SK-N-SH (cell line): ENCODE measurements around the gene TDRD9. TPM values are rescaled to one million over a fixed set of nuclear protein-coding genes. Genes with fewer than 3 reads are reported as not detected.

Source experiments
- CTCF ChIA-PET: fragments of 300-600, 350-600 bp; formaldehyde crosslinking; extraction: SDS; loops from one replicate; lab custom pipeline; 2021; lab: Yijun Ruan, JAX
- POLR2A ChIA-PET: fragments of 350-600 bp; sonication (Branson Sonifier 250); formaldehyde crosslinking; extraction: SDS; loops from one replicate; lab custom pipeline; 2020; ENCODE audit warnings: antibody characterized with exemption, inconsistent platforms; lab: Yijun Ruan, JAX
- DNase-seq: peaks from one replicate; pipeline ENCODE4 v3.0.0; 2012
- H2AFZ ChIP-seq: fragments of 200-600 bp; sonication (generic); 2 replicates; pipeline ENCODE4 v1.8.1; 2016; ENCODE audit warnings: antibody characterized with exemption, mild to moderate bottlenecking, low read depth
- H3F3A ChIP-seq: fragments of 200-600 bp; sonication (generic); replicated peaks from 2 replicates; pipeline ENCODE3; 2016; ENCODE audit warnings: antibody characterized with exemption, mild to moderate bottlenecking; ENCODE audit not compliant: insufficient read depth
- H3K27ac ChIP-seq, 2 experiments: fragments of 200-500 bp in 1 of 2; fragments of 200-600 bp in 1 of 2; sonication (Bioruptor generic) in 1 of 2; sonication (generic), shearing (Covaris generic) in 1 of 2; 2 replicates each; pipeline versions ENCODE4 v1.5.1 to v1.6.1; 2014 to 2016; ENCODE audit warnings: low read depth in 2 of 2, inconsistent platforms in 1 of 2, low read length in 1 of 2, mild to moderate bottlenecking in 1 of 2, mixed read lengths in 1 of 2
- H3K27me3 ChIP-seq: fragments of 200-600 bp; sonication (generic), shearing (Covaris generic); 2 replicates; pipeline ENCODE4 v1.6.1; 2016; ENCODE audit warnings: mixed run types; ENCODE audit not compliant: insufficient read depth
- H3K36me3 ChIP-seq, 2 experiments: fragments of 200-500 bp in 1 of 2; fragments of 200-600 bp in 1 of 2; sonication (Bioruptor generic) in 1 of 2; sonication (generic) in 1 of 2; replicated peaks in 1 of 2; 2 replicates each; pipeline versions ENCODE3 to v1.5.1; 2014 to 2016; ENCODE audit warnings: low read length in 1 of 2, mild to moderate bottlenecking in 1 of 2; ENCODE audit not compliant: insufficient read depth in 2 of 2, control insufficient read depth in 1 of 2
- H3K4me1 ChIP-seq, 2 experiments: fragments of 200-500 bp in 1 of 2; fragments of 200-600 bp in 1 of 2; sonication (Bioruptor generic) in 1 of 2; sonication (generic), shearing (Covaris generic) in 1 of 2; 2 replicates each; pipeline versions ENCODE4 v1.5.1 to v1.6.1; 2014 to 2016; ENCODE audit warnings: low read depth in 1 of 2, low read length in 1 of 2, mixed run types in 1 of 2; ENCODE audit not compliant: insufficient read depth in 2 of 2, control insufficient read depth in 1 of 2
- H3K4me2 ChIP-seq: fragments of 200-600 bp; sonication (generic), shearing (Covaris generic); 2 replicates; pipeline ENCODE4 v1.6.1; 2017; ENCODE audit warnings: mixed run types
- H3K4me3 ChIP-seq, 2 experiments: fragments of 200-500 bp in 1 of 2; fragments of 200-600 bp in 1 of 2; sonication (Bioruptor generic) in 1 of 2; sonication (generic), shearing (Covaris generic) in 1 of 2; 2 replicates each; pipeline versions ENCODE4 v1.5.1 to v1.8.1; 2014 to 2016; ENCODE audit warnings: low read depth in 2 of 2, inconsistent platforms in 1 of 2, low read length in 1 of 2, mild to moderate bottlenecking in 1 of 2, mixed read lengths in 1 of 2, moderate library complexity in 1 of 2
- H3K79me2 ChIP-seq: fragments of 200-600 bp; sonication (generic); 2 replicates; pipeline ENCODE4 v1.8.1; 2017; ENCODE audit warnings: mild to moderate bottlenecking; ENCODE audit not compliant: insufficient read depth
- H3K9ac ChIP-seq: fragments of 200-600 bp; sonication (generic); 2 replicates; pipeline ENCODE4 v1.6.1; 2017; ENCODE audit warnings: mixed run types
- H3K9me2 ChIP-seq: fragments of 200-600 bp; sonication (generic); 2 replicates; pipeline ENCODE4 v1.6.1; 2017; ENCODE audit warnings: mixed run types
- H3K9me3 ChIP-seq: fragments of 200-600 bp; sonication (generic); 2 replicates; pipeline ENCODE4 v1.6.1; 2017; ENCODE audit warnings: mixed run types, mild to moderate bottlenecking, moderate library complexity
- H4K20me1 ChIP-seq: fragments of 200-600 bp; sonication (generic); 2 replicates; pipeline ENCODE4 v1.6.1; 2017; ENCODE audit warnings: mild to moderate bottlenecking, mixed run types; ENCODE audit not compliant: insufficient read depth
- CHD2 ChIP-seq: fragments of 150-350 bp; IDR thresholded peaks from 2 replicates; pipeline ENCODE4 v1.6.1; 2018; ENCODE audit warnings: low read length; ENCODE audit not compliant: partially characterized antibody
- EZH2phosphoT487 ChIP-seq: fragments of 200-600 bp; sonication (generic); IDR thresholded peaks from 2 replicates; pipeline ENCODE4 v1.6.1; 2017; ENCODE audit warnings: low read depth, mixed run types, mild to moderate bottlenecking, antibody characterized with exemption, moderate library complexity, borderline replicate concordance
- FOSL2 ChIP-seq: IDR thresholded peaks from 2 replicates; pipeline ENCODE4 v1.4.0; 2012; ENCODE audit warnings: low read depth, mild to moderate bottlenecking, moderate library complexity, borderline replicate concordance
- IRF3 ChIP-seq: fragments of 150-350 bp; IDR thresholded peaks from 2 replicates; pipeline ENCODE4 v1.6.1; 2016; ENCODE audit warnings: mild to moderate bottlenecking, low read depth, low read length
- NFIC ChIP-seq: IDR thresholded peaks from 2 replicates; pipeline ENCODE4 v1.4.0; 2012; ENCODE audit warnings: borderline replicate concordance
- POLR2AphosphoS5 ChIP-seq: IDR thresholded peaks from 2 replicates; pipeline ENCODE4 v1.6.1; 2012; ENCODE audit warnings: low read depth, low read length
- RAD21 ChIP-seq: IDR thresholded peaks from 2 replicates; pipeline ENCODE4 v1.6.1; 2012; ENCODE audit warnings: mild to moderate bottlenecking, low read length
- REST ChIP-seq: IDR thresholded peaks from 2 replicates; pipeline ENCODE4 v1.6.1; 2012; ENCODE audit warnings: mild to moderate bottlenecking, low read depth, low read length, moderate library complexity
- RXRA ChIP-seq: IDR thresholded peaks from 2 replicates; pipeline ENCODE4 v1.4.0; 2012; ENCODE audit warnings: low read depth, mild to moderate bottlenecking, borderline replicate concordance
- SIN3A ChIP-seq: IDR thresholded peaks from 2 replicates; pipeline ENCODE4 v1.6.1; 2012; ENCODE audit warnings: low read depth, mild to moderate bottlenecking, low read length, moderate library complexity, borderline replicate concordance
- TAF1 ChIP-seq: IDR thresholded peaks from 2 replicates; pipeline ENCODE4 v1.6.1; 2012; ENCODE audit warnings: low read depth, mild to moderate bottlenecking, low read length, moderate library complexity, borderline replicate concordance
- TCF12 ChIP-seq: IDR thresholded peaks from 2 replicates; pipeline ENCODE4 v1.4.0; 2012
- TEAD4 ChIP-seq: IDR thresholded peaks from 2 replicates; pipeline ENCODE4 v1.4.0; 2012; ENCODE audit warnings: mild to moderate bottlenecking, borderline replicate concordance; ENCODE audit not compliant: insufficient read depth
- YY1 ChIP-seq: IDR thresholded peaks from 2 replicates; pipeline ENCODE4 v1.4.0; 2012; ENCODE audit warnings: low read depth, mild to moderate bottlenecking
- ZBTB33 ChIP-seq: IDR thresholded peaks from 2 replicates; pipeline ENCODE4 v1.4.0; 2012; ENCODE audit warnings: low read depth, borderline replicate concordance
- WGBS: methylation state at CpG from one replicate; pipeline ENCODE4 v1.1.6; 2017; ENCODE audit warnings: low lambda C conversion rate; 5-methylcytosine and 5-hydroxymethylcytosine counted together
- polyA plus RNA-seq, 3 experiments: library from polyadenylated mRNA; depleted of rRNA; stranded (reverse); fragments of >200 nt; gene quantifications; 2 replicates each; pipeline ENCODE4 v1.2.3, GENCODE V29; 2012
- TF ChIP-seq, protein P1 (sequence below): fragments of 150-350 bp; IDR thresholded peaks from 2 replicates; pipeline ENCODE4 v1.6.1; 2017; ENCODE audit warnings: antibody characterized with exemption, low read length, low read depth, borderline replicate concordance
- TF ChIP-seq, protein P2 (sequence below): IDR thresholded peaks from 2 replicates; pipeline ENCODE4; 2012
- TF ChIP-seq, protein P3 (sequence below): fragments of 200-600 bp; sonication (generic); IDR thresholded peaks from 2 replicates; pipeline ENCODE4 v1.6.1; 2017; ENCODE audit warnings: antibody characterized with exemption, mild to moderate bottlenecking, moderate library complexity
- TF ChIP-seq, protein P4 (sequence below): IDR thresholded peaks from 2 replicates; pipeline ENCODE4 v1.4.0; 2012; ENCODE audit warnings: low read depth, borderline replicate concordance

TDRD9 gene
- polyA plus RNA-seq, 1 of the 3 experiments (the other 2 are of a cell fraction) = not detected

GRCh38 chr14:104091061-104091926, 163.0 kb downstream of the TDRD9 start:
- peak; percentile 39 for DNase-seq
- no peaks in the 10 kb centered on the region for H3K9me2 ChIP-seq
- H4K20me1 ChIP-seq = no peaks in the 10 kb centered on the region
- no peaks in the 10 kb centered on the region for H3K79me2 ChIP-seq
- H3K27me3 ChIP-seq = no peaks in the 10 kb centered on the region
- H2AFZ ChIP-seq = no peak overlapping the region
- no peak overlapping the region for H3K27ac ChIP-seq
- H3K4me1 ChIP-seq = peaks cover 0 to 11% of the 10 kb centered on the region in 2 experiments; a peak in 1 of 4 replicates
- H3K4me2 ChIP-seq = no peak overlapping the region
- H3F3A ChIP-seq = no peaks in the 10 kb centered on the region
- WGBS = 58% methylated on average over 17 of the region's 26 CpGs
- H3K9me3 ChIP-seq = no peaks in the 10 kb centered on the region
- ChIA-PET CTCF (interaction anchor here (0.6 to 5.2 kb wide), 4 partner anchors 14 to 46 kb away, joined by 3 to 79 read pairs (median 32); no protein-coding TSS in a partner anchor), POLR2A (no interaction called here)
- no peaks in the 10 kb centered on the region for H3K36me3 ChIP-seq
- H3K4me3 ChIP-seq = no peak overlapping the region
- no peak overlapping the region for H3K9ac ChIP-seq
- TF ChIP-seq FOSL2 (no peak), POLR2AphosphoS5 (no peak), YY1 (no peak), TCF12 (no peak), EZH2phosphoT487 (no peak), IRF3 (no peak), TAF1 (no peak), CHD2 (no peak), NFIC (no peak), SIN3A (no peak), RAD21 (no peak), TEAD4 (no peak), ZBTB33 (no peak), REST (no peak), RXRA (no peak)
- TF ChIP-seq, protein P1, sequence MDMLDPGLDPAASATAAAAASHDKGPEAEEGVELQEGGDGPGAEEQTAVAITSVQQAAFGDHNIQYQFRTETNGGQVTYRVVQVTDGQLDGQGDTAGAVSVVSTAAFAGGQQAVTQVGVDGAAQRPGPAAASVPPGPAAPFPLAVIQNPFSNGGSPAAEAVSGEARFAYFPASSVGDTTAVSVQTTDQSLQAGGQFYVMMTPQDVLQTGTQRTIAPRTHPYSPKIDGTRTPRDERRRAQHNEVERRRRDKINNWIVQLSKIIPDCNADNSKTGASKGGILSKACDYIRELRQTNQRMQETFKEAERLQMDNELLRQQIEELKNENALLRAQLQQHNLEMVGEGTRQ = no peak
- TF ChIP-seq, protein P2, sequence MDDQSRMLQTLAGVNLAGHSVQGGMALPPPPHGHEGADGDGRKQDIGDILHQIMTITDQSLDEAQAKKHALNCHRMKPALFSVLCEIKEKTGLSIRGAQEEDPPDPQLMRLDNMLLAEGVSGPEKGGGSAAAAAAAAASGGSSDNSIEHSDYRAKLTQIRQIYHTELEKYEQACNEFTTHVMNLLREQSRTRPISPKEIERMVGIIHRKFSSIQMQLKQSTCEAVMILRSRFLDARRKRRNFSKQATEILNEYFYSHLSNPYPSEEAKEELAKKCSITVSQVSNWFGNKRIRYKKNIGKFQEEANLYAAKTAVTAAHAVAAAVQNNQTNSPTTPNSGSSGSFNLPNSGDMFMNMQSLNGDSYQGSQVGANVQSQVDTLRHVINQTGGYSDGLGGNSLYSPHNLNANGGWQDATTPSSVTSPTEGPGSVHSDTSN = no peak
- TF ChIP-seq, protein P3, sequence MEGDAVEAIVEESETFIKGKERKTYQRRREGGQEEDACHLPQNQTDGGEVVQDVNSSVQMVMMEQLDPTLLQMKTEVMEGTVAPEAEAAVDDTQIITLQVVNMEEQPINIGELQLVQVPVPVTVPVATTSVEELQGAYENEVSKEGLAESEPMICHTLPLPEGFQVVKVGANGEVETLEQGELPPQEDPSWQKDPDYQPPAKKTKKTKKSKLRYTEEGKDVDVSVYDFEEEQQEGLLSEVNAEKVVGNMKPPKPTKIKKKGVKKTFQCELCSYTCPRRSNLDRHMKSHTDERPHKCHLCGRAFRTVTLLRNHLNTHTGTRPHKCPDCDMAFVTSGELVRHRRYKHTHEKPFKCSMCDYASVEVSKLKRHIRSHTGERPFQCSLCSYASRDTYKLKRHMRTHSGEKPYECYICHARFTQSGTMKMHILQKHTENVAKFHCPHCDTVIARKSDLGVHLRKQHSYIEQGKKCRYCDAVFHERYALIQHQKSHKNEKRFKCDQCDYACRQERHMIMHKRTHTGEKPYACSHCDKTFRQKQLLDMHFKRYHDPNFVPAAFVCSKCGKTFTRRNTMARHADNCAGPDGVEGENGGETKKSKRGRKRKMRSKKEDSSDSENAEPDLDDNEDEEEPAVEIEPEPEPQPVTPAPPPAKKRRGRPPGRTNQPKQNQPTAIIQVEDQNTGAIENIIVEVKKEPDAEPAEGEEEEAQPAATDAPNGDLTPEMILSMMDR = no peak
- TF ChIP-seq, protein P4, sequence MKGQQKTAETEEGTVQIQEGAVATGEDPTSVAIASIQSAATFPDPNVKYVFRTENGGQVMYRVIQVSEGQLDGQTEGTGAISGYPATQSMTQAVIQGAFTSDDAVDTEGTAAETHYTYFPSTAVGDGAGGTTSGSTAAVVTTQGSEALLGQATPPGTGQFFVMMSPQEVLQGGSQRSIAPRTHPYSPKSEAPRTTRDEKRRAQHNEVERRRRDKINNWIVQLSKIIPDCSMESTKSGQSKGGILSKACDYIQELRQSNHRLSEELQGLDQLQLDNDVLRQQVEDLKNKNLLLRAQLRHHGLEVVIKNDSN = no peak
